Mesenchymal stem cell (in vitro differentiated cells and primary cell): Measurements from ENCODE around the gene MVB12B.

Experiments used
- DNase-seq: peaks from one replicate; pipeline ENCODE4 v3.0.0-alpha.2; 2013
- H2AFZ ChIP-seq: one replicate; pipeline ENCODE4 v1.6.1; 2013; ENCODE audit warnings: low read depth, mild to moderate bottlenecking, control low read depth, inconsistent platforms, low read length, moderate library complexity
- H2AK5ac ChIP-seq: 2 replicates; pipeline ENCODE4 v1.6.1; 2013; ENCODE audit warnings: low read length, moderate library complexity, mild to moderate bottlenecking, inconsistent platforms; ENCODE audit not compliant: severe bottlenecking
- H2BK120ac ChIP-seq: one replicate; pipeline ENCODE4 v1.6.1; 2013; ENCODE audit warnings: low read depth, mild to moderate bottlenecking, inconsistent platforms, low read length, moderate library complexity
- H2BK12ac ChIP-seq, 2 experiments: one replicate each; pipeline ENCODE4 v1.6.1; 2013; ENCODE audit warnings: inconsistent platforms in 2 of 2, low read length in 2 of 2, mild to moderate bottlenecking in 2 of 2, moderate library complexity in 2 of 2, control low read depth in 1 of 2
- H2BK15ac ChIP-seq: one replicate; pipeline ENCODE4 v1.6.1; 2013; ENCODE audit warnings: mild to moderate bottlenecking, low read depth, inconsistent platforms; ENCODE audit not compliant: poor library complexity, severe bottlenecking
- H2BK5ac ChIP-seq: 2 replicates; pipeline ENCODE4 v1.6.1; 2013; ENCODE audit warnings: low read depth, mild to moderate bottlenecking, low read length, control low read depth, inconsistent platforms; ENCODE audit not compliant: poor library complexity, severe bottlenecking
- H3K14ac ChIP-seq, 2 experiments: one replicate each; pipeline ENCODE4 v1.6.1; 2013; ENCODE audit warnings: inconsistent platforms in 2 of 2, low read length in 2 of 2, control low read depth in 1 of 2, mild to moderate bottlenecking in 1 of 2, moderate library complexity in 1 of 2
- H3K18ac ChIP-seq, 2 experiments: one replicate each; pipeline ENCODE4 v1.6.1; 2013; ENCODE audit warnings: inconsistent platforms in 2 of 2, low read length in 2 of 2, control low read depth in 1 of 2, low read depth in 1 of 2, mild to moderate bottlenecking in 1 of 2
- H3K23ac ChIP-seq, 2 experiments: one replicate each; pipeline ENCODE4 v1.6.1; 2013; ENCODE audit warnings: inconsistent platforms in 2 of 2, low read length in 2 of 2, mild to moderate bottlenecking in 2 of 2, moderate library complexity in 2 of 2, control low read depth in 1 of 2
- H3K27ac ChIP-seq: 2 replicates; pipeline ENCODE4 v1.5.1; 2013; ENCODE audit warnings: mild to moderate bottlenecking, moderate library complexity, low read length, control low read depth, inconsistent platforms; ENCODE audit not compliant: poor library complexity, severe bottlenecking
- H3K27me3 ChIP-seq, 2 experiments: 2 replicates each; pipeline versions ENCODE4 v1.6.1 to v1.7.0; 2013; ENCODE audit warnings: low read length in 2 of 2, mild to moderate bottlenecking in 2 of 2, moderate library complexity in 2 of 2, control low read depth in 1 of 2, inconsistent platforms in 1 of 2; ENCODE audit not compliant: control insufficient read depth in 1 of 2, insufficient read depth in 1 of 2
- H3K36me3 ChIP-seq, 2 experiments: 2 replicates each; pipeline versions ENCODE4 v1.6.1 to v1.7.0; 2013; ENCODE audit warnings: low read length in 2 of 2, control low read depth in 1 of 2, inconsistent platforms in 1 of 2, low read depth in 1 of 2, mild to moderate bottlenecking in 1 of 2; ENCODE audit not compliant: insufficient read depth in 2 of 2, control insufficient read depth in 1 of 2
- H3K4ac ChIP-seq, 2 experiments: one replicate each; pipeline ENCODE4 v1.6.1; 2013; ENCODE audit warnings: inconsistent platforms in 2 of 2, low read length in 2 of 2, mild to moderate bottlenecking in 2 of 2, moderate library complexity in 2 of 2, control low read depth in 1 of 2, low read depth in 1 of 2
- H3K4me1 ChIP-seq: 2 replicates; pipeline ENCODE4 v1.6.1; 2013; ENCODE audit warnings: low read depth, low read length, control low read depth; ENCODE audit not compliant: control insufficient read depth, insufficient read depth
- H3K4me2 ChIP-seq: 2 replicates; pipeline ENCODE4 v1.6.1; 2013; ENCODE audit warnings: low read length, mild to moderate bottlenecking, inconsistent platforms; ENCODE audit not compliant: poor library complexity, severe bottlenecking
- H3K4me3 ChIP-seq, 2 experiments: 2 replicates each; pipeline versions ENCODE4 v1.5.1 to v1.7.0; 2013; ENCODE audit warnings: low read length in 2 of 2, mild to moderate bottlenecking in 2 of 2, control low read depth in 1 of 2, low read depth in 1 of 2; ENCODE audit not compliant: insufficient read depth in 1 of 2
- H3K79me1 ChIP-seq: replicated peaks from 2 replicates; pipeline ENCODE4 v1.6.1; 2013; ENCODE audit warnings: mild to moderate bottlenecking, control low read depth, low read length, inconsistent platforms; ENCODE audit not compliant: poor library complexity, severe bottlenecking
- H3K9ac ChIP-seq: 2 replicates; pipeline ENCODE4 v1.7.0; 2013; ENCODE audit warnings: mild to moderate bottlenecking, low read length, moderate library complexity
- H3K9me3 ChIP-seq: 2 replicates; pipeline ENCODE4 v1.7.0; 2013; ENCODE audit warnings: mild to moderate bottlenecking, low read length; ENCODE audit not compliant: control insufficient read depth
- H4K8ac ChIP-seq: one replicate; pipeline ENCODE4 v1.6.1; 2013; ENCODE audit warnings: inconsistent platforms, mild to moderate bottlenecking, low read length, moderate library complexity
- H4K91ac ChIP-seq: one replicate; pipeline ENCODE4 v1.6.1; 2013; ENCODE audit warnings: mild to moderate bottlenecking, low read length, inconsistent platforms
- WGBS: methylation state at CpG from one replicate; pipeline ENCODE4 v1.1.7; 2013; ENCODE audit warnings: mixed read lengths; 5-methylcytosine and 5-hydroxymethylcytosine counted together

The MVB12B gene

DNA sequence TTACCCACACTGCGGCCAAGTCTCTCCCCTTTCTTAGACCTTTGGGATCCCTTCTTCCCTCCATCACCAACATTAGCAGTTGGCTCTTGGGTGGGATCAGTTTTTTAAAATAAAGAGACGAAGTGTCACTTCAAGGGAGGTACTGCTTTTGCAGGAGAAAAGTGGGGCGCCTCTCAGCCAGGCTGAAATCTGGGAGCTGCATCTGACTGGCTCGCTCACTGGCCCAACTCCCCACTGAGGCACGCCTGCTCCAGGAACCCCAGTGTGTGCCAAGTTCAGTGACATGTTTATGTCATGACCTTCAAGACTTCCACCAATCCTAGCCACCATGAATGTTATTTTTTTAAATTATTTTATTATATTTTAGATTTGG lies 130.5 kb downstream of the MVB12B start:
- Histone ChIP-seq H2BK15ac (no peak overlapping the region), H2BK5ac (no peak overlapping the region), H2AFZ (no peak overlapping the region), H3K4me1 (peaks cover 3% of the 10 kb centered on the region), H2BK12ac (no peak overlapping the region), H3K4me2 (no peak overlapping the region), H3K9ac (peak overlapping the region; percentile 50), H2BK120ac (no peak overlapping the region), H3K14ac (no peak overlapping the region), H3K79me1 (no peaks in the 10 kb centered on the region), H3K27ac (no peak overlapping the region), H2AK5ac (no peak overlapping the region), H3K18ac (no peak overlapping the region), H3K23ac (no peak overlapping the region), H3K36me3 (peaks cover 0 to 6% of the 10 kb centered on the region in 2 experiments), H4K8ac (no peak overlapping the region), H4K91ac (no peak overlapping the region), H3K27me3 (no peaks in the 10 kb centered on the region), H3K4ac (no peak overlapping the region), H3K4me3 (no peak overlapping the region), H3K9me3 (no peaks in the 10 kb centered on the region)
- no peak for DNase-seq
- 88% methylated on average over 4 of the region's 5 CpGs for WGBS

DNA sequence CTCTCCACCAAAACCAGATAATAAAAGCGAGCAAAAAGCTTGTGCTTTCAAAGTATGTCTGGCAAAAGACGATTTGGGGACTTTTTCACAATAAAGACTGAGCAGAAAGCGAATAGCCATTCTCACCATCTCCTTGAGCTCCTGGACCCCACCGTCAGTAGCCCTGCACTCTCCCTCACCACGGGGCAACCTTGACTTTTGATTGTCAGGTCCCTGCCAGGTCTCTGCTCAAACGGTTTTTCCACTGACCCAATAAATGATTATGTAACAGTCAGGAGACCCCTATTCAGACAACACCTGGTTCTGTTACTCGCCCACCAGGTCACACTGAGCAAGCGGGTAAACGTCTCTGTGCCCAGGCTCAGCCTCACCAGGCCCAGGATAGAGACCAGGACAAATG lies 131.3 kb downstream of the MVB12B start:
- WGBS: 88% methylated on average over 9 of the region's 9 CpGs
- no peak for DNase-seq
- H3K18ac ChIP-seq: no peak overlapping the region

DNA sequence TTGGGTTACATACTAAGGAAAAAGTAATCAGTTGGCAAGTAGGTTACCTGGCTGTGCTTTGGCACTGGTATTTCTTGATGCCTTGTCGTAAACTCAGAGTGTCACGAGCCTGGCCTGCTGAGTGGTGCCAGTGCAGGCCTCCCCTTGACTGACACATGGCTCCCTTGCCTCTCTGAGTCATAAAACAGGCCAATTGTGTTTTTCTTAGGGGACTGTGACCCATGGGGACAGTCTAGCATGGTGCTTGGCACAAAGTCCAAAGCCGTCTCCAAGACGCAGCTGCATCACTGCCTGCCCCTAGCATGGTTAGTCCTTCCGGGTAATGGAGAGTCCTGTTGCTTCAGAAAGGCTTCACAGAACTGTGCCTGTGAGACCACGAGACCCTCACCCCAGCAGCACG lies 132.5 kb downstream of the MVB12B start:
- peaks cover 3% of the 10 kb centered on the region for H3K4me1 ChIP-seq
- H3K27ac ChIP-seq: no peak overlapping the region
- peak overlapping the region in 1 of 2 experiments; percentile 8 for H3K4me3 ChIP-seq
- H3K27me3 ChIP-seq: no peaks in the 10 kb centered on the region
- no peak overlapping the region for H2BK15ac ChIP-seq
- H3K18ac ChIP-seq: no peak overlapping the region
- H3K79me1 ChIP-seq: no peaks in the 10 kb centered on the region
- no peaks in the 10 kb centered on the region for H3K9me3 ChIP-seq
- 96% methylated on average over 7 of the region's 7 CpGs for whole genome bisulfite sequencing
- no peak overlapping the region for H2BK12ac ChIP-seq
- no peak overlapping the region for H3K4ac ChIP-seq
- no peak overlapping the region for H2BK120ac ChIP-seq
- H3K9ac ChIP-seq: no peak overlapping the region
- no peak overlapping the region for H4K8ac ChIP-seq
- no peak overlapping the region for H2AK5ac ChIP-seq
- no peak overlapping the region for H3K4me2 ChIP-seq
- no peak overlapping the region for H3K23ac ChIP-seq
- H3K14ac ChIP-seq: peak overlapping the region in 1 of 2 experiments; percentile 84
- no peak overlapping the region for H2BK5ac ChIP-seq
- H3K36me3 ChIP-seq: no peaks in the 10 kb centered on the region
- H4K91ac ChIP-seq: no peak overlapping the region
- H2AFZ ChIP-seq: no peak overlapping the region
- no peak for DNase-seq

More for the DNA sequence above, 131.3 kb downstream of the MVB12B start:
- H3K14ac ChIP-seq: no peak overlapping the region
- H4K8ac ChIP-seq: no peak overlapping the region
- no peak overlapping the region for H3K4me2 ChIP-seq
- H3K27ac ChIP-seq: no peak overlapping the region
- H3K9ac ChIP-seq: no peak overlapping the region
- no peak overlapping the region for H3K4me3 ChIP-seq
- H2BK5ac ChIP-seq: no peak overlapping the region
- no peak overlapping the region for H3K23ac ChIP-seq
- no peak overlapping the region for H2BK15ac ChIP-seq
- H3K36me3 ChIP-seq: peaks cover 0 to 6% of the 10 kb centered on the region in 2 experiments
- no peaks in the 10 kb centered on the region for H3K79me1 ChIP-seq
- H3K9me3 ChIP-seq: no peaks in the 10 kb centered on the region
- H3K4ac ChIP-seq: no peak overlapping the region
- no peak overlapping the region for H4K91ac ChIP-seq
- H3K27me3 ChIP-seq: no peaks in the 10 kb centered on the region
- H2BK120ac ChIP-seq: no peak overlapping the region
- no peak overlapping the region for H2BK12ac ChIP-seq
- peaks cover 3% of the 10 kb centered on the region for H3K4me1 ChIP-seq
- no peak overlapping the region for H2AFZ ChIP-seq
- H2AK5ac ChIP-seq: no peak overlapping the region

DNA sequence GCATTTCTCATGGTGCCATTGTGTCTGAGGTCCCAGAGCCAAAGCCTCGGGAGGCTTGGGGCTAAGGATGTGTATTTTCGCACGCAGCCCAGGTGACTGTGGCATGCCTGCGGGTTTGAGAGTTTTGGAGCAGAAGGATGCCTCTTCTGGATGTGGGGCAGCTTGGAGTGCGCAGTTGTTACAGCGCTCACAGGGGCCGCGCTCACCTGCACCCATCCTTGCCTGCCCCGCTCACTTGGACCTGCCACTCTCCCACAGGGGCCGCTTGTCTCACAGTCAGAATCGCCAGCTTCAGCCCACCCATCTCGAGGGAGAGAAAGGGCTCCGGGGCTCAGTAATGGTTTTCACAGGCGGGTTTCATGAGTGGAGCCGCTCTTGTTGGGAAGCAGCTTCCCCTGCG lies 132.9 kb downstream of the MVB12B start:
- no peak overlapping the region for H3K18ac ChIP-seq
- peak overlapping the region in 1 of 2 experiments; percentile 84 for H3K14ac ChIP-seq
- no peak overlapping the region for H2BK15ac ChIP-seq
- H3K9ac ChIP-seq: no peak overlapping the region
- H3K4me2 ChIP-seq: no peak overlapping the region
- H2AFZ ChIP-seq: no peak overlapping the region
- no peak overlapping the region for H2AK5ac ChIP-seq
- H3K4ac ChIP-seq: no peak overlapping the region
- no peaks in the 10 kb centered on the region for H3K36me3 ChIP-seq
- no peak overlapping the region for H2BK12ac ChIP-seq
- H2BK5ac ChIP-seq: no peak overlapping the region
- WGBS: 94% methylated on average over 16 of the region's 16 CpGs
- no peaks in the 10 kb centered on the region for H3K79me1 ChIP-seq
- no peak overlapping the region for H4K91ac ChIP-seq
- no peak overlapping the region for H2BK120ac ChIP-seq
- DNase-seq: no peak
- H3K4me1 ChIP-seq: peaks cover 3% of the 10 kb centered on the region
- H3K27me3 ChIP-seq: no peaks in the 10 kb centered on the region
- no peak overlapping the region for H4K8ac ChIP-seq
- no peak overlapping the region for H3K27ac ChIP-seq
- no peak overlapping the region for H3K23ac ChIP-seq
- H3K4me3 ChIP-seq: peak overlapping the region in 1 of 2 experiments; percentile 8
- no peaks in the 10 kb centered on the region for H3K9me3 ChIP-seq
